Stomach (tissue), 9 donors: ENCODE data around the gene TNS2. TPM values are rescaled to one million over a fixed set of nuclear protein-coding genes. Genes with fewer than 3 reads are reported as not detected.

Experiments used
- DNase-seq, 2 donors: peaks; one replicate each; pipeline versions ENCODE4 v3.0.0 to v3.0.0-alpha.2; 2013 to 2019
- H3K27ac ChIP-seq, 5 donors: fragments of 200-600 bp in 4 of 5; sonication (generic) in 4 of 5; one replicate each; pipeline ENCODE4 v1.5.1; 2013 to 2019; ENCODE audit warnings: mild to moderate bottlenecking in 1 of 5, moderate library complexity in 1 of 5
- H3K27me3 ChIP-seq, 3 donors: fragments of 200-600 bp; sonication (generic); one replicate each; pipeline ENCODE4 v1.5.1; 2017 to 2019; ENCODE audit warnings: mixed run types in 1 of 3
- H3K36me3 ChIP-seq, 4 donors: fragments of 200-600 bp; sonication (generic); 1 replicate in 3 of 4; 2 replicates in 1 of 4; pipeline ENCODE4 v1.5.1; 2016 to 2019
- H3K4me1 ChIP-seq, 4 donors: fragments of 200-600 bp; sonication (generic); one replicate each; pipeline ENCODE4 v1.5.1; 2016 to 2019
- H3K4me3 ChIP-seq, 4 donors: fragments of 200-600 bp; sonication (generic) in 3 of 4; one replicate each; pipeline ENCODE4 v1.5.1; 2016 to 2019; ENCODE audit warnings: mild to moderate bottlenecking in 1 of 4
- H3K9me3 ChIP-seq, 4 donors: fragments of 200-600 bp; sonication (generic); one replicate each; pipeline ENCODE4 v1.5.1; 2016 to 2019
- CTCF ChIP-seq, 7 experiments: fragments of 450-650 bp in 4 of 7; fragments of 200-600 bp in 3 of 7; sonication (generic) in 3 of 7; IDR thresholded peaks; one replicate each; pipeline ENCODE4 v1.5.1; 2016 to 2019; ENCODE audit warnings: antibody characterized with exemption in 7 of 7, control low read depth in 2 of 7, mild to moderate bottlenecking in 1 of 7
- EP300 ChIP-seq: sonication (generic); formaldehyde crosslinking; IDR thresholded peaks from one replicate; pipeline ENCODE4 v1.6.1; 2017; ENCODE audit warnings: antibody characterized with exemption
- POLR2A ChIP-seq, 4 donors: fragments of 450-650 bp; IDR thresholded peaks; one replicate each; pipeline ENCODE4 v1.6.1; 2016; ENCODE audit warnings: antibody characterized with exemption in 4 of 4, control low read depth in 2 of 4, mild to moderate bottlenecking in 1 of 4, moderate library complexity in 1 of 4
- POLR2AphosphoS5 ChIP-seq, 3 donors: sonication (generic); formaldehyde crosslinking; IDR thresholded peaks; one replicate each; pipeline ENCODE4 v1.6.1; 2016; ENCODE audit warnings: antibody characterized with exemption in 3 of 3
- WGBS, 5 donors: extraction: QIAGEN DNeasy Blood & Tissue Kit in 3 of 5; methylation state at CpG; one replicate each; pipeline versions ENCODE4 v1.1.5 to v1.1.7; 2013 to 2018; 5-methylcytosine and 5-hydroxymethylcytosine counted together
- intact Hi-C: fragments of 100-400 bp; cut with DNase I; formaldehyde crosslinking; loops from one replicate; pipeline ENCODE4 v1.15.1; 2023; ENCODE audit warnings: low total_unique reads
- polyA plus RNA-seq, 3 donors: library from polyadenylated mRNA; stranded (reverse); fragments of 200-250 nt; gene quantifications; one replicate each; pipeline ENCODE4 v1.2.3, GENCODE V29; 2013
- total RNA-seq, 5 donors: library from RNA; depleted of rRNA; stranded (reverse); fragments of >200 nt; gene quantifications; one replicate each; pipeline versions ENCODE4 v1.1.0 to v1.2.3, GENCODE V29; 2014 to 2016
- donor health status: healthy with polysubstance abuse.
- donor health status: Bipolar disorder and iron deficiency.
- donor health status: healthy.

Gene TNS2
- total and polyA plus RNA-seq, 8 donors: 38.5 to 164 (median 73.7) TPM

DNA sequence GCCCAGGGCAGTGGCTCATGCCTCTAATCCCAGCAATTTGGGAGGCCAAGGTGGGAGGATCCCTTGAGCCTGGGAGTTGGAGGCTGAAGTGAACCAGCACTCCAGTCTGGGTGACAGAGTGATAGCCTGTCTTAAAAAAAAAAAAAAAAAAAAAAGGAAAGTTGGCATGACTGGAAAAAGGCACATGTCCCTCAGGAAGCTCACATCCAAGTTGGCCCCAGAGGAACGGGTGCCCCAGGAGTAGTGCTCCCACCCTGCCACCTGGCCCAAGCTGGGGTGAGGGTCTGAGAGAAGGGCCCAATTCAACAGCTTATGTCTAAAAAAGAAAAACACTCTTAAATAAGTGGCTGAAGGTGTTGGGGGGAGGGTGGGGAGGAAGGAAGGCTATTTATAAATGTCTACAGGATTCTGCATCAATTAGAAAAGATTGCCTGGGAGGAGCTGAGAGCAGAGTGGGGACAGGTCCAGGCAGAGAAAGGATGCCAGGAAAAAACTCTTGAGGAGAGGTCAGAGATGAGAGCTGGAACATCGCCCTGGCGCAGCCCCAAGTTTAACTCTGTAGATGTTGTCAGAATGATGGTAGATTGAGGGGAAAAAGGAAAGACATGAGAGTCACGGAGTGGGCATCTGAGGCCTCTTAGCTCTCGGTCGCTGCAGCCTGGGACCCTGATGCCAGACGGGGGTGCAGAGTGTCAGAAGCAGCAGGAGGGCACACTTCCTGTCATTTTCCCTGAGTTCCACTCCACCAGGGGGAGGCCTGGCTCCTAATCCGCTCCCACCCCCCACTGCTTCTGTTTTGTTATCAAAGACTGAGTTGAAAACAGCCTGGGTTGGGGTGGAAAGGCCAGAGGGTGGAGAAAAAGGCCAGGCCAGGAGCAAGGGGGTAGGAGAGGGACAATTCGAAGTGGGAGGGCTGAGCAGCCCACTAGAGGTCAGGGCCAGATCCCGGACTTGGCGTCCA, 22.0 kb downstream of the TNS2 start:
- no peak overlapping the region for H3K4me3 ChIP-seq
- H3K4me1 ChIP-seq: peaks cover 38 to 86% (median 62%) of the 10 kb centered on the region in 4 donors
- no peaks in the 10 kb centered on the region for H3K27me3 ChIP-seq
- no peaks in the 10 kb centered on the region for H3K9me3 ChIP-seq
- peaks cover 21 to 97% (median 93%) of the 10 kb centered on the region in 4 donors for H3K36me3 ChIP-seq
- no peak for TF ChIP-seq POLR2A (IDR thresholded peaks at IDR 0.05)
- TF ChIP-seq POLR2AphosphoS5 (IDR thresholded peaks at IDR 0.05): peak in 1 of 3 donors; percentile 12
- peak in 1 of 2 donors; percentile 83 for DNase-seq
- WGBS, 5 donors: 54 to 70% (median 64%) methylated on average over 10 to 11 of the region's 11 CpGs
- H3K27ac ChIP-seq: peak overlapping the region; percentile 24 to 81 (median 66)
- intact Hi-C loops: no loop called here

DNA sequence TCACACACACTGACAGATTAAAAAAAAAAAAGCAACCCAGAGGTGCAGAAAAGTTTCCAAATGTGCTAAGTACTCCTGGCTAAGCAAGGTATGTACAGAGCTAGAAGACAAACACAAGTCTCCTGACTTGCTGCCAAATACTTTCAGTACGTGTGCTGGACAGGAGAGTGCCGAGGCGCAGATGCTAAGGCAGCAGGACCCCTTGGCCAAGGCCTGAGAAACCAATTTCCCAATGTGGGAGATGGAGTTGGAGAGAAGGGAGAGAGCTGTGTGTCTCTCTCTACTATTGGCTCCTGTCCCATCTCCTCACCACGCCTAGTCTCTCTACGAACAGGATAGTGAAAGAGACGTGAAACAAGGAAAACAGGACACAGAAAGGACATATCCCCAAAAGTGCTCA, 24.0 kb downstream of the TNS2 start:
- TF ChIP-seq EP300: no peak
- TF ChIP-seq CTCF (IDR thresholded peaks at IDR 0.05): no peak
- no peak for TF ChIP-seq POLR2A (IDR thresholded peaks at IDR 0.05)
- peak in 1 of 3 donors; percentile 17 for TF ChIP-seq POLR2AphosphoS5 (IDR thresholded peaks at IDR 0.05)
- Histone ChIP-seq H3K27ac (peak overlapping the region in 4 of 5 donors; percentile 31 to 66 (median 50)), H3K9me3 (no peaks in the 10 kb centered on the region), H3K27me3 (no peaks in the 10 kb centered on the region), H3K4me1 (peaks cover 54 to 96% (median 79%) of the 10 kb centered on the region in 4 donors), H3K36me3 (peaks cover 16 to 84% (median 77%) of the 10 kb centered on the region in 4 donors), H3K4me3 (no peak overlapping the region)
- intact Hi-C loops: no loop called here
- peak in 1 of 2 donors; percentile 37 for DNase-seq
- WGBS, 5 donors: 22 to 36% (median 31%) methylated on average over 6 of the region's 6 CpGs

DNA sequence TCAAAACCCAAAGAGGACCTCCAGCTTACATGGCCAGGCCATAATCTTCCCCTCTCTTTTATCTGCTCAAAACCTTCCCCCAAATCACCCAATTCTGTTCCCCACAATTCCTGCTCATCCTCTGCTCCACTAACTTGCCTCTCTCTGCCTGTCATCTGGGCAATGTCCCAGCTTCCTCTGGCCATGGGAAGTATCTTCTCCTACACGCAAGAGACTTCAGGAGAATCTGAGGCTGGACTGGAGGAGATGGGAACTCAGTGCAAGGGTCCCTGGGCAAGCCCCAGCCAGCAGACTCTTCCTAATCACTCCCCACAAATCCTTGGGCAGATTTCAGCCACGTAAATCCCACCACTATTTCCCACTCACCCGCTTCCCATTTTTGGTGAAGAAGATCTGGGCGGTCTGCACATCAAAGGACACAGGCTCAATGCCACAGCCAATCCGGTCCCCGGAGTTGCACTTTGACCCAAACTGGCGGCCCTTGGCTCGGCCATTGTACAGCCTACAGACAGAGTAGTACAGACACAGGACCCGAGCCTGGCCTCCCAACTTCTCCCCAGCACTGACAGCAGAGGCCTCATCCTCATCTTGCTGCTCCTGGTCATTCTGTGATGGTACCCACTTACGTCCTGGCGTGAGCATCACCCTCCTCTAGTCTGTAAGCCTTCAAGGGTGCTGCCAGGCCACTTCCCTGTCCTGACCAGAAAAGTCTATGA, 24.6 kb downstream of the TNS2 start:
- Histone ChIP-seq H3K4me3 (no peak overlapping the region), H3K27me3 (no peaks in the 10 kb centered on the region), H3K36me3 (peaks cover 16 to 78% (median 71%) of the 10 kb centered on the region in 4 donors), H3K27ac (peak overlapping the region in 4 of 5 donors; percentile 31 to 66 (median 50)), H3K9me3 (no peaks in the 10 kb centered on the region), H3K4me1 (peaks cover 54 to 90% (median 77%) of the 10 kb centered on the region in 4 donors)
- DNase-seq: no peak
- WGBS, 5 donors: 81 to 90% (median 88%) methylated on average over 11 of the region's 11 CpGs
- TF ChIP-seq POLR2AphosphoS5 (IDR thresholded peaks at IDR 0.05) (no peak), EP300 (no peak), CTCF (IDR thresholded peaks at IDR 0.05) (no peak), POLR2A (IDR thresholded peaks at IDR 0.05) (no peak)
- intact Hi-C loops: no loop called here

DNA sequence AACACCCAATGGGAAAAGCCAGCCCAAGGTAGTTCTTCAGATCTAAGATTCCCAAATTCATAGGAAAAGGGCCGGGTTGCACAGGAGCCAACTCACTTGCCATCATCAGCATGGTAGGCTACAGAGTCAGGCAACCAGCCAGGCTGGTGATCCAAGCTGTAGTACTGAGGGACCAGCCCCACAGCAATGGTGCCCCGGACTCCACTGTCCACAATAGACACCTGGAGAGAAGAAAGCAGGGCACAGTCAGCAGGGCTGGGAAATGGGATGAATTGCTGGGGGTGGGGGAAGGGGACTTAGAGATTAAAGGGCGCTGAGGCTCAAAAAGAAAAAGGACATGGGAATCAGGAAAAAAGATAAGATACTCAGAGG, 25.1 kb downstream of the TNS2 start:
- peaks cover 54 to 89% (median 79%) of the 10 kb centered on the region in 4 donors for H3K4me1 ChIP-seq
- H3K27ac ChIP-seq: peak overlapping the region in 3 of 5 donors; percentile 38 to 66 (median 63)
- H3K27me3 ChIP-seq: no peaks in the 10 kb centered on the region
- TF ChIP-seq POLR2A (IDR thresholded peaks at IDR 0.05): no peak
- TF ChIP-seq CTCF (IDR thresholded peaks at IDR 0.05): no peak
- TF ChIP-seq POLR2AphosphoS5 (IDR thresholded peaks at IDR 0.05): no peak
- no peak for TF ChIP-seq EP300
- intact Hi-C loops: no loop called here
- no peak for DNase-seq
- peaks cover 16 to 73% (median 67%) of the 10 kb centered on the region in 4 donors for H3K36me3 ChIP-seq
- H3K9me3 ChIP-seq: no peaks in the 10 kb centered on the region
- H3K4me3 ChIP-seq: no peak overlapping the region
- 90 to 96% (median 91%) methylated on average over 3 of the region's 3 CpGs for WGBS, 5 donors
